NCI-H2029 treated with DMSO at 0.1 percent for 48 hours (cell line): ENCODE results near the gene ALDOA.

Experiments used
- DNase-seq: peaks from one replicate; lab custom pipeline; 2025; lab: John Stamatoyannopoulos, UW

ALDOA gene

DNA sequence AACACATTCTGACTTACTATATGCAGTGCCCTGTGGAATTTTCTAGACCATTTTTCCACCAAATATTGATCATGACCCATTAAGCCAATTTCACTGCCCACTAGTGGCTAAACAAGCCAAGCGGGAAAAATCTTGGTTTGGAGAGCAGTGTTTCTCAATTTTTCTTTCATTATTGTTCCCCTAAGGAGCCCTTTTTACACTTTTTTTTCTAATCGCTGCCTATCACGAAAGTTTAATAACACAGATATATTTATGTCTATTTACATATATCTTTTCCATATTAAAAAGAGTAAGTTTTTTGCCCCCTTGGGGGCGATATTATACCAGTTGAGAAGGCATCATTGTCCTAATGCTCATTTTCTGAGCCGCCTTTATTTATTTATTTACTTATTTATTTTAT, 23.7 kb upstream of the ALDOA start:
- no peak for DNase-seq

DNA sequence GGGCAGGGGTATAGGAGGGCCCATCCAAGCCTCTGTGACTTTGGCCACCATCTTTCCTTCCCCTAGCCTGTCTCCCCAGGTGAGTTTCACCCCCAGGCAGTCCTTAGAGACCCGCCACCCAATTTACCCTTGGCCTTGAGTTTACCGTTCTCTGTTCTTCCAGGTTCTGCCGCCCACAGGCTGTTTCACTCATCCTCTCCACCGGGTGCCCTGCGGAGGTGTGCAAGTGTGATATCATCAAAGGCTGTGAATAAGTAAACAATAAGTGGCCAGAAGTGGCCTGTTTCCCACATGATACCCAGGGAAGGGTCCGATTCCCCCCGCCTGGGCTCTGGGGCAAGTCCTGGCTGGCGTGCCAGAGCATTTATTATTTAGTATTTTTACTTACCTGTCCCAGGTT, 19.4 kb upstream of the ALDOA start:
- no peak for DNase-seq

DNA sequence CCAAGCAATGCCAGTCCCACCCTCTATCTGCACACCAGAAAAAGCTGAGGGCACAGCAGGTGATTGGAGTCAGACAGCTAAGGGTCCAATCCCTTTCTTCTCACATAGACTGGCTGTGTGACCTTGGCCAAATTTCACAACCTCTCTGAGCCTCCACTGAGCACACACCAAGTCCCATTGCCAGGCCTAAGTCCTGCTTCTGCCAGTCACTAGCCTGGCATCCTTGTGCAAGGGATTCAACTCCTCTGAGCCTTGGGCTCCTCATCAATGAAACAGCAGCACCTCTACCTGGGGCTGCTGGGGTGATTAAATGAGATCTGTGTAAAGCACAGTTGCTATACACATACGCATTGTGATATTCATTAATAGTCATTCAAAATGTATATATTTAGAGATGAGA, 19.0 kb upstream of the ALDOA start:
- no peak for DNase-seq

DNA sequence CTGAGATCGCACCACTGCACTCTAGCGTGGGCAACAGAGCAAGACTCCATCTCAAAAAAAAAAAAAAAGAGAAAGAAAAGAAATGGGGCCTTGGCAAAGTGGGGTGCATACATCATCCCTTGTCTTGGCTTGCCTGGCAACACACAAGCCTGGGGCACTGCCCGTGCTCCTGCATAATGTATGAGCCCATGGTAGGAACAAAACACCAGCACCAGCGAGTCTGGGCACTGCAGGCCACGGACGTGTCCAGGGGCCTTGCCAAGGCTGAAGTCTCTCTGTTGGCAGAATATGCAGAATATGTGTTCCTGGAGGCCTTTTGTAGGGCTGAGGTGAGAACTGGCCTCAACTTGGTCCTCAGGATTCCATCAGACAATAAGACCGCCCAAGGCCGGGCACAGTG, 15.7 kb upstream of the ALDOA start:
- DNase-seq = no peak

DNA sequence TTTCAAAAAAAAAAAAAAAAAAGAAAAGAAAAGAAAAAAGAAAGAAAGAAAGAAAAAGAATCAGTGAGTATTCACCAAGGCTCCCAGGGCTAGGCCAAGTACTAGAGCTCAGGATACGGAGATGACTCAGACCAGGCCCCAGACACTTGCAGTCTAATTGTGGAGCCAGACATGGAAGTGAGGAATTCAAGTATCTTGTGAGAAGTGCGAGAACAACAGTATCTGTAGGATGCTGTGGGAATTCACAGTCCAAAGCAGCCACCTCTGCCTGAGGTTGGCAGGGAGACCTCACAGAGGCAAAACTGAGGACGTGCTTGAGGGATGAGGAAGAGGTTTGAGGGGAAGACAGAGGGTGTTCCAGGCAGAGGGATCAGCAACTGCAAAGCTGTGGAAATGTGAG, 14.0 kb upstream of the ALDOA start:
- no peak for DNase-seq

DNA sequence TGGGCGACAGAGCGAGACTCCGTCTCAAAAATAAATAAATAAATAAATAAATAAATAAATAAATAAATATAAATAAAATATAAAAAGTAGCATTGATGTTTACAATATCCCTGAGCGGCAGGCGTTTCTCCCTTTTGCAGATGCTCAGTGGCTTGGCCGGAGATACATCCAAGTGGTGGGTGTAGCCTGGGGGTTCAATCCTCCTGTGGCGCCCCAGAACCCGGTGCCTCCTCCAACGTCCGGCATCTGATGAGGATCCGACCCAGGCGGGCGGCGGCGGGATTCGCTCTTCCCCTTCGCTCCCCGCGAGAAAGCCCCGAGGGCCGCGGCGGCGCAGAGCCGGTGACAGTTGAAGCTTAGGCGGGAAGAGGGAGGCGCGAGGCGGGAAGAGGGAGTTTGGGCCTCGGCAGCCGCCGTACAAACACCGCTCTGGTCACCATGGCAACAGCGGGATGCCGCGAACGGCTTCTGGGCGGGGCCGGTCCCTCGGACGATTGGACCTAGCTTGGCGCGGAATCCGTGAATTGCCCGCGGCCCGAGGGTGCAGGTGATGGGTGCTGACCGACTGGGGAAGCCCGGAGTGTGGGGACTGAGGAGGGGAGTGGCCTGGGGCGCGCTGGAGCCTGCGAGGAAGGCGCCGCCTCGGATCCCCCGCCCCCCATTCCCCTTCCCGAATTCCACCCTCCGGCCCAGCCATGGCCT, 12.7 kb upstream of the ALDOA start:
- DNase-seq = peak; percentile 69

DNA sequence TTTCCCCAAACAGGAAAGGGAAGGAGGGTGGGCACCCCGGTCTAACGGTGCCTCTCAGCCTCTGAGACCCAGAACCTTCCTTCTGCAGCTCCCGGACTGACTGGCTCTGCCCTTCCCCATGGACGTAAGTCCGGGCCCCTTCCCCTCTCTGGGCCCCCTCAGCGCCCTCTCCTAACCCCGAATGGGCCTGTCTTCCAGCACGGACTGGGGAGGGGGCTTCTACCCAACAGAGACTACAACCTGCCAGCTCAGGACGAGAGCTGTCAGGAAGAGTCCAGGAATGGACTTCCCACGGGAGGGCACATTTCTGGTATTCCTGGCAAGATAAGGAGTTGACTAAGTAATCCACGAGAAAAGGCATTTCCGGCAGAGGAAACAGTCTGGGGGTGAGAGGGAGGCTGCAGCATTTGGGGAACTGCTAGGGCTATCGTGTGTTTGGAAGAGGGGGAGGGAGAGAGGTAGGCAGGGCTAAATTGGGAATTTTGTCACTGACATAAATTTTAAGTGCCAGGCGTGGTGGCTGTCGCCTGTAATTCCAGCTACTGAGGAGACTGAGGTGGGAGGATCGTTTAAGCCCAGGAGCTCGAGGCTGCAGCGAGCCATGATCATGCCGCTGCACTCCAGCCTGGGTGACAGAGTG, 12.1 kb upstream of the ALDOA start:
- DNase-seq = no peak

DNA sequence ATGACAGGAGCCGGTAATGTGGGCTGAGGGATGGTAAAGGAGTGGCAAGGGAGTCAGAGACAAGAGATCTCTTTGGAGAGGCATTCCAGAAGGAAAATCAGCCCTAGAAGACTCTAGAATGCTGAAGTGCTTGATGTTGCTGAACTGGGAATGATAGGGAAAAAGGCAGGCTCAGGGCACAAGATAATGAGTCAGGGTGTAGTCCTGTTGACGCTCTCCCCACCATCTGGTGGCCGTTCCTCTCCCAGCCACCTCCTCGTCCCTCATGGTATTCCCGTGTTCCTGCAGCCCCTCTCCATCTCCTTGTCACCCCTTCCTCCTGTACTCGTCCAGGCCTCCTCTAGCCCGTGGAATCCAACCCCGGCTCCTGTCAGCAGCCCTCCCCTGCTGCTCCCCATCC, 11.1 kb upstream of the ALDOA start:
- DNase-seq = no peak

DNA sequence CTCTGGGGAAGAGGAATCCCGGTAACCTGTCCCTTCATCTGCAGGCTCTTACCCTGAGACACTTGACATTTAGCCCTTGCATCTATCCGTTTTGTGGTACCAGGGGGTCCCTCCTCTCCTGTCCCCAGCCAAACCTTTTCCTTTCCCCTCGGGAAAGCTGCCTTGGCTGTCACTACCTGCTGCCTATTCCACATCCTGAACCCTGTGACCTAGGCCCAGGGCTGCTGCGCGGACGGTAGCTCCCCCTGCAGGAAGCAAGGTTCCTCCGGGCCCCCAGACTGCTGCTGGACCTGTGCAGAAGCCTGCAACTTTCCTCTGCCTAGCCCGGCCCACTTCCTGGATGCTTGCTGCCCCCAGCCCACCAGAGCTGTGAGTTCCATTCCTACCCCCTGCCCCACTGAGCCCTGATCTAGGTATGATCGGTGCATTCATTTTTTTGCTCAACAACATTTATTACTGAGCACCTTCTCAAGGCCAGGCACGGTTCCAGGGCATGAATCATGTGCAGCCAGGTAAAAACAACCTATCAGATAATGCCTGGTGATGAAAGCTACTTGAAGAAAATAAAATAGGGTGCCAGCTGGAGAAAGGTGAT, 10.5 kb upstream of the ALDOA start:
- no peak for DNase-seq

DNA sequence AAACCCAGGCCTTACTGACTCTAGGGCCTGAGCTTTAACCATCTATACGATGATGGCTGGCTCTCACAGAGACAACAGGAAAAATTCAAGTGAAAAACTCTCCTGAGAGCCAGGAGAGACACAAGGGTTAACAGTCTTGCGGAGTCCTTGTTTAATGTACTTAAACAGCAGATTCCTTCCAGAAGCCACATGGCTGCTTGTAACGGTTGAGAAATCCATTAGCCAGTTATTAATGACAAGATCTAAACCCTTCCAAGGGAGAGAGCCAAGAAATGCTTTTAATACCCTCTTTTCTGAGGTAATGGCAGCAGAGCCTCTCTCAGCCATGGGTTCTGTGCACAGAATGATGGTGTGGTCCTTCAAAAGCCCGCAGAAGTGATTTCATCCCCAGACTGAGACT, 5.2 kb upstream of the ALDOA start:
- DNase-seq = no peak

DNA sequence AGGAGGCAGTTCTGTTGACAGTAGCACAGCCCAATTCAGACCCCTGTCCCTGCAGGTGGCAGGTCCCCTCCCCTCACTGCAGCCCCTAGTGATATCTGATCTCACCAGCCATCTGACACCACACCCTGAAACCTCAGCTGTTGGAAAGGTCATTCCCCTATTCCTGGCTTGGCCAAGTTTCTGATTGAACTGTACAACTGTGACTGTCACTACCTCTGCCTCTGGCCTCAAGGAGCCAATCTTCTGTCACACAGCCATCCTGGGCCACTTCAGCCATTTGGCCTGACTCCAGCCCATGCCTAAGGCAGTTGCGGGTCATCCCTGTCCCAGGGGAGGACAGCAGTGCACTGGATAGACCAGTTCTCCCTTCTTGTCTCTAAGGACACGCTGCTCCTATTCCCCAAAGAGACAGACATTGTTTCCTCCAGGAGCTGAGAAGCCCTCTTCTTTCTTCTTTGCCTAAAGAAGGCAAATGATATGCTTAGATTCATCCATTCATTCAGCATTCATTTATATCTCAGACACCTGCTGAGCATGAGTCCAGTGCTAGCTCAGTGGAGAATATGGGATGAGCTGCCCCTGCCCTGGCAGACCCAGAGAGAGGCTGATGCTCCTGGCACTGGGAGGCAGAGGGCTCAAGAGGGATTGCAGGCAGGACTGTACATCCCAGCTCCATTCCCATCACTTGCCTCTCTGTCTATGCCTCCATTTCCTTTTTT, 4.6 kb upstream of the ALDOA start:
- DNase-seq = no peak

DNA sequence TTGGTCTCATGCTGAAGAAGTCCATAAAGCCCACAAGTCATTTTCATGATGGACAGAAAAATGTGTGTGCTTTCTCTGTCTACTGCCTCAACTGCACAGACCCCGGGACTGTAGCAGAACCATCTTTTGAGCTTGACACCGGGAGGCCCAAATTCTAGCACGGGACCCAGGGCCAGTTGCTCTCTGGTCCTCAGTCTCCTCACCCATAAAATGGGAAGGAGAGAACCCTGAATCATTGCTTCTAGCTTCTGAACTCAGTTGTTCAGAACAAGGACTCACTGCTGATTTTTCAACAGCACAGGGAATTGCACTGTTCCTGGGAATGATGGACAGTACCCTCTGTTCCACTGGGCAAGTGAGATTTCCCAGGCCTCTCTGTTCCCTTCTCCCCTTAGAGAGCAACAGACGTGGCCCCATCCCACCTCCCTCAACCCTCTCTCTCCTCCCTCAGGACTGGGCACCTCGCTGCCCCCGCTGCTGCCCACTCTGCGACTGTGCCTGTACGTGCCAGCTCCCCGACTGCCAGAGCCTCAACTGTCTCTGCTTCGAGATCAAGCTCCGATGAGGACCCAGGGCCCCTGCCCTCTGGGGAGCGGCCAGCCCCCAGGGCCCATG, 2.2 kb upstream of the ALDOA start:
- DNase-seq = no peak

DNA sequence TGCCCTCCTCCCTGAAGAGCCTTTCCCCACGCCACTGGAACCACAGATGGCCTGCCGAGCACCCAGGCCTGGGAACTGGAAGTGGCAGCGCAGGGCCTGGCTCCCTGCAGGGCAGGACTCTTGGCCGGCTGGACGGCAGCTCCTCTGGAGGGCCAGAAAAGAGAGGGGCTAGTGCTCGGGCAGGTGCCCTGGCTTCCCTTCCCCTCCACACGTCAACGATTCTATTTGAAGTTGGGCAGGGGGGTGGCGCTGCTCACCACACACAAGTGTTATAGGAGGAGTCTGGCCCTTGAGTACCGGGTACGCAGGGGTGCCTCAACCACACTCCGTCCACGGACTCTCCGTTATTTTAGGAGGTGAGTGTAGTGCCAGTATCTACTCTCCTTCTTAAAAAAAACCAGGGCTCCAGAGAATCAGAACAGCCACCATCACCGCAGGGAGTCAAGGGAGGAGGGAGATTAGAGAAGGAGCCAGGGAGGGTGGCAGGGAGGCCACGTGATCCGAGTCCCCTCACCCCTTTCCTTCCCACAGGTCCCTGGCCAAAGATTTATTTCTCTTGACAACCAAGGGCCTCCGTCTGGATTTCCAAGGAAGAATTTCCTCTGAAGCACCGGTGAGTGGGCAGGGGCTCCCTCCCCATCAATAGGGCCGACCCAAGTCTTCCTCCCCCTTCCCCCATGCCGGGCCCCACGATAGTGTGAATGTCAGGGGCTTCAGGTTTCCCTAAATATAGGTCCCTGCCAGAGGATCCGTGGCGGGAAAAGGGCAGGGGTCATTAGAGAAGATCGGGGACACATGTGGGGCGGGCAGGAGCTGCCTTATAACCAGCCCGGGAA, 1.4 kb upstream of the ALDOA start:
- no peak for DNase-seq

DNA sequence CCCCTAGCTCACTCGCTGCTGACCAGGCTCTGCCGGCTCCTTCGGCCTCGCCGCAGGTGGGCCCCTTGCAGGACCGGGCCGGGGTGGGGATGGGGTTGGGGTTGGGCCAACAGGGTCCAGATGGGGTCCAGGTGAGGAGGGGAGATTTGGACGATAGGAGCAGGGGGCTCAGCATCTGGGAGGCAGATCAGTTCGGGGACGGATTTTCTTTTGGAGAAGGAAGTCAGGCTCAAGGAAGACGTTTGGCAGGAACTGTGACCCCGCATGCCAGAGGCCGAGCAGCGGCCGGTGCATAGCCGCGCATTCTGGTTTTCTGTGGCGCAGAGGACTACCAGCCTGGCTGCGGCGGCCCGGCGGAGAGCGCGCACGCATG, 845 bp upstream of the ALDOA start:
- no peak for DNase-seq

DNA sequence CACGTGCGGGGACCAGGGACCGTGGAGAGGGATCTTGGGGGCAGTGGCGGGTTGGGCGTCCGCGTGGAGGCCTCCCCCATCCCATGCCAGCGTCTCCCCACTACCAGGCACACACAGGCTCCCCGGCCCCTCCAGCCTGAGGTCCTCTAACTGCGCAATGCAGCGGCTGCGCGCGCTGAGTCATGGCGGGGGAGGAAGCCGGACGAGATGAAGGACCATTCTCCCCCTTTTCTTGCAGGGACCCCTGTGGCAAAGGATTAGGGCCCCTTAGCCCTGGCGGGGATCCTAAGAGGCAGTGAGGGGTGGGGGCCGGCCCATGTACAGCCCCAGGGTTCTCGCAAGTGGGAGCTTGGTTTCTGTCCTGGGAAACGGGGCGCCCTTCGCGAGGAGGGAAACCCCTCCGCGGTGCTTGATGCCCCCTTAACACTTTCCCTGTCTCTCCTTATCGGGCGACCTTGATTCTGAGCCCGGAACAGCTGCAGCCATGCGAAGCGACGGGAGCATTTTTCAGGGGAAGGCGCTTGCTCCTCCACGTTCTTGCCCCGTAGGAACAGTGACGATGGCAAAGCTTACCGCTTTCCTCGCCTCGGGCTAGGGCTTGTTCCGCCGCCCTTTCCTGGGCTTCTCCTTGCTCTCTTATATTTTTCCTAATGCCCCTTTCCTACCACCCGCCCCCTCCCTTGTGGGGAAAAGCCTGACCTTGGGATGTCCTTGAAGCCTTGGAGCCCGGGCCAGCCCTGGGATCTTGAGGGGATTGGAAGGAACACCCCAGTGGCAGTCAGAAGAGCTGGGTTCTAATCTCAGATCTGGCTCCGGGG, 592 bp downstream of the ALDOA start:
- DNase-seq = no peak

DNA sequence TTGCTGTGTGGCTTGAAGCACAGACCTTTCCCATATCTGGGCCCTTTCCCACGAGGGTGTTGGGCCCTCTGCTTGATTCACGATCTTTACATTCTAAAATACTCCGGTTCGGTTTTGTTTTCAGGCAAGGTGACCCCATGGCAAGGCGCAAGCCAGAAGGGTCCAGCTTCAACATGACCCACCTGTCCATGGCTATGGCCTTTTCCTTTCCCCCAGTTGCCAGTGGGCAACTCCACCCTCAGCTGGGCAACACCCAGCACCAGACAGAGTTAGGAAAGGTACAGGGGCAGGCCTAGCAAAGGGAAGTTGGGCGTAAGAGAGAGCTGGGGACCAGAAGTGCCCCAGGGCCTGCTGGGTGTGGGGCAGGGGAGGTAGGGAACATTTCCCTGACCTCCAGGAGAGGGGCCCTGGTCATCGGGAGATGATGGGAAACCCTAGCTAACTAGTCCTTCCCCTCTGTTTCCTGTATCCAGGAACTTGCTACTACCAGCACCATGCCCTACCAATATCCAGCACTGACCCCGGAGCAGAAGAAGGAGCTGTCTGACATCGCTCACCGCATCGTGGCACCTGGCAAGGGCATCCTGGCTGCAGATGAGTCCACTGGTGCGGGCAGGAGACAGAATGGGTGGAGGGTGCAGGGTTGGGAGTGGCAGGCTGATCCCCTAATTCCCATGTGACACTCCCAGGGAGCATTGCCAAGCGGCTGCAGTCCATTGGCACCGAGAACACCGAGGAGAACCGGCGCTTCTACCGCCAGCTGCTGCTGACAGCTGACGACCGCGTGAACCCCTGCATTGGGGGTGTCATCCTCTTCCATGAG, 1.4 kb downstream of the ALDOA start:
- DNase-seq = no peak

DNA sequence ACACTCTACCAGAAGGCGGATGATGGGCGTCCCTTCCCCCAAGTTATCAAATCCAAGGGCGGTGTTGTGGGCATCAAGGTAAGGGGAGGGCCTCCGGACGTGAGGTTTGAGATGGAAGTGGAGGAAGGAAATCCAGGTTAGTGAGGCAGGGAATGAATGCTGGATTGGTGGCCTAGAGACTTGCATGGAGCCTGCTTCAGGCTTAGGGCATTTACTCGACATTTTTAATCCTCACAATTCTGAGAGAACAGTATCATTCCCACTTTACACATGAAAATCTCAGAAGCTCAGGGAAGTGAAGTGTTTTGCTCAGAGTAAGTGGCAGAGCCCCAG, 2.0 kb downstream of the ALDOA start:
- no peak for DNase-seq

DNA sequence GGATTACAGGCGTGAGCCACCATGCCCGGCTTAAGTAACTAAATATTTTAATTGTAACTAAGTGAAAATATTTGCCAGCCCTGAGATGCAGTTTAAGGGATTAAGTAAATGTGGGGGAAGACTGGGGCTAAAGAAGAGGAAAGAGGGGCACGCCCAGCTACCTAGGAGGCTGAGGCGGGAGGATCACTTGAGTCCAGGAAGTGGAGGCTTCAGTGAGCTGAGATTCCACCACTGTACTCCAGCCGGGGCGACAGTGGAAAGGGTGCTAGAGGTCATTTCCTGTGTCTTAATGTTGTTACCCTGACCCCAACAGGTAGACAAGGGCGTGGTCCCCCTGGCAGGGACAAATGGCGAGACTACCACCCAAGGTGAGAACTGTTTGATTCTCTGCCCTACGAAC, 2.8 kb downstream of the ALDOA start:
- DNase-seq = no peak

DNA sequence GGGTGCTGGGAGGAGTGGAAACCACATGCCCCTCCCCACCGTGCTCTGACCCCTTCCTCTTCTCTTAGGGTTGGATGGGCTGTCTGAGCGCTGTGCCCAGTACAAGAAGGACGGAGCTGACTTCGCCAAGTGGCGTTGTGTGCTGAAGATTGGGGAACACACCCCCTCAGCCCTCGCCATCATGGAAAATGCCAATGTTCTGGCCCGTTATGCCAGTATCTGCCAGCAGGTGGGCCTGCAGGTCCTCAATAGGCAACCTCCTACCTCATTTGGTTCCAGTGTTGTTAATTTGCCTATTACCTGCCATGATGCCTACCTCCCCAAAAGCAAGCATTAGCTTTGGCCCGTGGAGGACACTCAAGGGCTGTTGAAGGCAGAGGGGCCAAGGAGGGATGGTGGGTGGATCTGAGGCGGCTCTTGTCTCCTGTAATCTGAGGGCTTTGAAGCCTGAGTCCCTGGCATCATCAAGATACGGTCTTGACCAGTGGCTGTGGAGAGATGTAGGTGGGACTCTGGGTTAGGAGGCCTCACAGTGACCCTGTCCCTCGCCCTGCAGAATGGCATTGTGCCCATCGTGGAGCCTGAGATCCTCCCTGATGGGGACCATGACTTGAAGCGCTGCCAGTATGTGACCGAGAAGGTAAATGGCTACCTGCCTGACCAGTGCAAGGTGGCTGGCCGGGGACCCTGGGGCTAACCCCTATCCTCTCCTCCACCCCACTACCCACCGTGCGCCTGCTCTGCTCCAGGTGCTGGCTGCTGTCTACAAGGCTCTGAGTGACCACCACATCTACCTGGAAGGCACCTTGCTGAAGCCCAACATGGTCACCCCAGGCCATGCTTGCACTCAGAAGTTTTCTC, 3.4 kb downstream of the ALDOA start:
- no peak for DNase-seq
